Stimulated activated naive CD8-positive, alpha-beta T cell treated with anti-CD3 and anti-CD28 coated beads, Interleukin-15, Interleukin-2, amounts not matched to agents 100 ng/mL and 50 ng/mL, for 24 hours (primary cell): ENCODE data around the gene OGFOD2.
A peak's percentile ranks its signal among the peaks of the same experiment; 100 is the strongest.

ENCODE experiments used
- H3K27ac Mint-ChIP-seq: one replicate; pipeline ENCODE4 v1.8.0; 2021; ENCODE audit warnings: mild to moderate bottlenecking, mixed read lengths
- H3K27me3 Mint-ChIP-seq: one replicate; pipeline ENCODE4 v1.8.0; 2021; ENCODE audit warnings: mixed read lengths
- H3K36me3 Mint-ChIP-seq: one replicate; pipeline ENCODE4 v1.8.0; 2021; ENCODE audit warnings: low read depth, mixed read lengths
- H3K4me1 Mint-ChIP-seq: one replicate; pipeline ENCODE4 v1.8.0; 2021; ENCODE audit warnings: low read depth, mixed read lengths
- H3K4me3 Mint-ChIP-seq: one replicate; pipeline ENCODE4 v1.8.0; 2021; ENCODE audit warnings: mild to moderate bottlenecking, mixed read lengths
- H3K9me3 Mint-ChIP-seq: one replicate; pipeline ENCODE4 v1.8.0; 2021; ENCODE audit warnings: mixed read lengths

Gene OGFOD2

GRCh38 chr12:122996621-122997342 is 21.7 kb downstream of the OGFOD2 start:
- Mint-ChIP-seq H3K27me3 (no peaks in the 10 kb centered on the region), H3K36me3 (no peaks in the 10 kb centered on the region), H3K9me3 (no peaks in the 10 kb centered on the region), H3K27ac (no peak overlapping the region), H3K4me3 (no peak overlapping the region), H3K4me1 (peaks cover 8% of the 10 kb centered on the region)

- Mint-ChIP-seq H3K4me1 (peaks cover 8% of the 10 kb centered on the region), H3K27ac (no peak overlapping the region), H3K27me3 (no peaks in the 10 kb centered on the region), H3K4me3 (no peak overlapping the region), H3K9me3 (no peaks in the 10 kb centered on the region), H3K36me3 (no peaks in the 10 kb centered on the region)
Measured at GRCh38 chr12:122997343-122998250, 22.6 kb downstream of the OGFOD2 start.

GRCh38 chr12:122998316-122998715 is 23.3 kb downstream of the OGFOD2 start:
- no peaks in the 10 kb centered on the region for H3K9me3 Mint-ChIP-seq
- H3K4me1 Mint-ChIP-seq = peaks cover 4% of the 10 kb centered on the region
- no peak overlapping the region for H3K4me3 Mint-ChIP-seq
- H3K27ac Mint-ChIP-seq = no peak overlapping the region
- no peaks in the 10 kb centered on the region for H3K36me3 Mint-ChIP-seq
- no peaks in the 10 kb centered on the region for H3K27me3 Mint-ChIP-seq

GRCh38 chr12:122999196-122999946 is 24.3 kb downstream of the OGFOD2 start:
- no peaks in the 10 kb centered on the region for H3K9me3 Mint-ChIP-seq
- no peak overlapping the region for H3K4me3 Mint-ChIP-seq
- H3K4me1 Mint-ChIP-seq = no peaks in the 10 kb centered on the region
- no peak overlapping the region for H3K27ac Mint-ChIP-seq
- H3K36me3 Mint-ChIP-seq = no peaks in the 10 kb centered on the region
- no peaks in the 10 kb centered on the region for H3K27me3 Mint-ChIP-seq

GRCh38 chr12:122999986-123000420 is 25.0 kb downstream of the OGFOD2 start:
- Mint-ChIP-seq H3K27ac (no peak overlapping the region), H3K4me3 (no peak overlapping the region), H3K27me3 (no peaks in the 10 kb centered on the region), H3K4me1 (no peaks in the 10 kb centered on the region), H3K9me3 (no peaks in the 10 kb centered on the region), H3K36me3 (no peaks in the 10 kb centered on the region)

GRCh38 chr12:123000578-123000977 is 25.5 kb downstream of the OGFOD2 start:
- Mint-ChIP-seq H3K4me3 (no peak overlapping the region), H3K9me3 (no peaks in the 10 kb centered on the region), H3K4me1 (no peaks in the 10 kb centered on the region), H3K27me3 (no peaks in the 10 kb centered on the region), H3K27ac (no peak overlapping the region), H3K36me3 (no peaks in the 10 kb centered on the region)

GRCh38 chr12:123001464-123001863 is 26.4 kb downstream of the OGFOD2 start:
- H3K4me1 Mint-ChIP-seq = no peaks in the 10 kb centered on the region

GRCh38 chr12:123003257-123003656 is 28.2 kb downstream of the OGFOD2 start:
- Mint-ChIP-seq H3K4me3 (no peak overlapping the region), H3K27ac (peak overlapping the region; percentile 14), H3K9me3 (no peaks in the 10 kb centered on the region), H3K4me1 (no peaks in the 10 kb centered on the region), H3K36me3 (peaks cover 3% of the 10 kb centered on the region), H3K27me3 (no peaks in the 10 kb centered on the region)

More at GRCh38 chr12:123001464-123001863, 26.4 kb downstream of the OGFOD2 start:
- no peak overlapping the region for H3K27ac Mint-ChIP-seq
- no peaks in the 10 kb centered on the region for H3K36me3 Mint-ChIP-seq
- no peaks in the 10 kb centered on the region for H3K9me3 Mint-ChIP-seq
- no peak overlapping the region for H3K4me3 Mint-ChIP-seq
- no peaks in the 10 kb centered on the region for H3K27me3 Mint-ChIP-seq

- H3K4me1 Mint-ChIP-seq = no peaks in the 10 kb centered on the region
- H3K4me3 Mint-ChIP-seq = no peak overlapping the region
- peaks cover 3% of the 10 kb centered on the region for H3K36me3 Mint-ChIP-seq
- H3K9me3 Mint-ChIP-seq = no peaks in the 10 kb centered on the region
- H3K27ac Mint-ChIP-seq = no peak overlapping the region
- H3K27me3 Mint-ChIP-seq = no peaks in the 10 kb centered on the region
Measured at GRCh38 chr12:123004287-123004686, 29.2 kb downstream of the OGFOD2 start.

GRCh38 chr12:123005081-123005626 is 30.1 kb downstream of the OGFOD2 start:
- no peaks in the 10 kb centered on the region for H3K4me1 Mint-ChIP-seq
- H3K36me3 Mint-ChIP-seq = peaks cover 3% of the 10 kb centered on the region
- H3K27me3 Mint-ChIP-seq = no peaks in the 10 kb centered on the region
- H3K4me3 Mint-ChIP-seq = no peak overlapping the region
- H3K27ac Mint-ChIP-seq = no peak overlapping the region
- H3K9me3 Mint-ChIP-seq = no peaks in the 10 kb centered on the region

- no peaks in the 10 kb centered on the region for H3K27me3 Mint-ChIP-seq
- H3K27ac Mint-ChIP-seq = no peak overlapping the region
- H3K4me1 Mint-ChIP-seq = no peaks in the 10 kb centered on the region
- no peak overlapping the region for H3K4me3 Mint-ChIP-seq
- H3K36me3 Mint-ChIP-seq = peaks cover 3% of the 10 kb centered on the region
- no peaks in the 10 kb centered on the region for H3K9me3 Mint-ChIP-seq
Measured at GRCh38 chr12:123006977-123007376, 31.9 kb downstream of the OGFOD2 start.

GRCh38 chr12:123010110-123010509 is 35.1 kb downstream of the OGFOD2 start:
- peaks cover 3% of the 10 kb centered on the region for H3K36me3 Mint-ChIP-seq
- H3K4me1 Mint-ChIP-seq = no peaks in the 10 kb centered on the region
- no peaks in the 10 kb centered on the region for H3K9me3 Mint-ChIP-seq
- no peak overlapping the region for H3K27ac Mint-ChIP-seq
- no peak overlapping the region for H3K4me3 Mint-ChIP-seq
- no peaks in the 10 kb centered on the region for H3K27me3 Mint-ChIP-seq

- Mint-ChIP-seq H3K4me3 (no peak overlapping the region), H3K27ac (no peak overlapping the region), H3K9me3 (no peaks in the 10 kb centered on the region), H3K4me1 (peaks cover 2% of the 10 kb centered on the region), H3K36me3 (peaks cover 3% of the 10 kb centered on the region), H3K27me3 (no peaks in the 10 kb centered on the region)
Measured at GRCh38 chr12:123010681-123011080, 35.6 kb downstream of the OGFOD2 start.

GRCh38 chr12:123011701-123012100 is 36.7 kb downstream of the OGFOD2 start:
- H3K27me3 Mint-ChIP-seq = no peaks in the 10 kb centered on the region
- H3K9me3 Mint-ChIP-seq = no peaks in the 10 kb centered on the region
- H3K36me3 Mint-ChIP-seq = peaks cover 7% of the 10 kb centered on the region
- peaks cover 3% of the 10 kb centered on the region for H3K4me1 Mint-ChIP-seq
- H3K27ac Mint-ChIP-seq = no peak overlapping the region
- H3K4me3 Mint-ChIP-seq = no peak overlapping the region
